Keratinocyte (primary cell): ENCODE results near the gene IL11. TPM values are rescaled to one million over a fixed set of nuclear protein-coding genes. Genes with fewer than 3 reads are reported as not detected.

Experiments
- DNase-seq: peaks from one replicate; pipeline ENCODE4 v3.0.0-alpha.2; 2011; ENCODE audit warnings: low read depth, missing footprints, low spot score
- FAIRE-seq: peaks from 2 replicates; lab custom pipeline; 2011; peaks lifted over from hg19 to GRCh38; lab: Jason Lieb, UNC
- H2AFZ ChIP-seq: 2 replicates; pipeline ENCODE4 v1.6.0; 2012; ENCODE audit warnings: low read length, control low read depth, inconsistent platforms; ENCODE audit not compliant: control insufficient read depth
- H3K27ac ChIP-seq: 2 replicates; pipeline ENCODE4 v1.5.1; 2011; ENCODE audit warnings: low read length; ENCODE audit not compliant: control insufficient read depth, insufficient read depth
- H3K27me3 ChIP-seq: 3 replicates; pipeline ENCODE4 v1.6.0; 2011; ENCODE audit warnings: low read length; ENCODE audit not compliant: control insufficient read depth, insufficient read depth; ENCODE audit errors: extremely low read depth
- H3K36me3 ChIP-seq, 2 experiments: 2 replicates in 1 of 2; 3 replicates in 1 of 2; pipeline ENCODE4 v1.5.1; 2011; ENCODE audit warnings: low read length in 2 of 2, mild to moderate bottlenecking in 1 of 2; ENCODE audit not compliant: control insufficient read depth in 2 of 2, insufficient read depth in 2 of 2; ENCODE audit errors: extremely low read depth in 1 of 2
- H3K4me1 ChIP-seq: 3 replicates; pipeline ENCODE4 v1.5.1; 2011; ENCODE audit warnings: low read length; ENCODE audit not compliant: control insufficient read depth, insufficient read depth; ENCODE audit errors: extremely low read depth
- H3K4me2 ChIP-seq: 3 replicates; pipeline ENCODE4 v1.6.0; 2011; ENCODE audit warnings: low read depth, low read length; ENCODE audit not compliant: control insufficient read depth, insufficient read depth; ENCODE audit errors: extremely low read depth
- H3K4me3 ChIP-seq, 3 experiments: fragments of 200-600 bp in 1 of 3; sonication (generic) in 1 of 3; 2 replicates in 2 of 3; 3 replicates in 1 of 3; pipeline ENCODE4 v1.5.1; 2011 to 2016; ENCODE audit warnings: low read length in 3 of 3, mild to moderate bottlenecking in 3 of 3, control low read depth in 2 of 3, inconsistent platforms in 1 of 3, low read depth in 1 of 3, mixed read lengths in 1 of 3, mixed run types in 1 of 3, moderate library complexity in 1 of 3; ENCODE audit not compliant: control insufficient read depth in 2 of 3, insufficient read depth in 2 of 3; ENCODE audit errors: extremely low read depth in 1 of 3
- H3K79me2 ChIP-seq: 2 replicates; pipeline ENCODE4 v1.6.0; 2012; ENCODE audit warnings: low read length; ENCODE audit not compliant: control insufficient read depth, insufficient read depth
- H3K9ac ChIP-seq: 3 replicates; pipeline ENCODE4 v1.6.0; 2011; ENCODE audit warnings: low read length; ENCODE audit not compliant: control insufficient read depth, insufficient read depth; ENCODE audit errors: extremely low read depth
- H3K9me1 ChIP-seq: 3 replicates; pipeline ENCODE4 v1.6.0; 2011; ENCODE audit warnings: low read length; ENCODE audit not compliant: control insufficient read depth, insufficient read depth; ENCODE audit errors: extremely low read depth
- H3K9me3 ChIP-seq: 2 replicates; pipeline ENCODE4 v1.5.1; 2012; ENCODE audit warnings: low read depth, low read length; ENCODE audit not compliant: control insufficient read depth
- H4K20me1 ChIP-seq: 3 replicates; pipeline ENCODE4 v1.6.0; 2011; ENCODE audit warnings: low read length; ENCODE audit not compliant: control insufficient read depth, insufficient read depth; ENCODE audit errors: extremely low read depth
- CTCF ChIP-seq, 3 experiments: IDR thresholded peaks in 1 of 3; conservative IDR thresholded peaks in 1 of 3; optimal IDR thresholded peaks in 1 of 3; 2 replicates in 2 of 3; 3 replicates in 1 of 3; pipeline versions ENCODE3 to v1.5.1; 2011; ENCODE audit warnings: low read length in 3 of 3, mild to moderate bottlenecking in 3 of 3, moderate library complexity in 2 of 3, control low read depth in 1 of 3, inconsistent platforms in 1 of 3; ENCODE audit not compliant: insufficient read depth in 2 of 3; ENCODE audit errors: extremely low read depth in 1 of 3
- EZH2 ChIP-seq: IDR thresholded peaks from one replicate; pipeline ENCODE4 v1.6.1; 2012; ENCODE audit warnings: inconsistent platforms, mild to moderate bottlenecking, low read length, moderate library complexity
- dilution Hi-C: fragments of 300-500 bp; cut with MboI; formaldehyde crosslinking; loops from one replicate; pipeline ENCODE4 v1.7.0; 2020; ENCODE audit warnings: low sequenced_read_pairs; ENCODE audit not compliant: extremely low pct_ligation_motif_present
- polyA plus RNA-seq, 5 experiments: library from polyadenylated mRNA; depleted of rRNA in 3 of 5; stranded (reverse) in 3 of 5; stranded (forward) in 1 of 5; unstranded in 1 of 5; fragments of >200 nt; gene quantifications; 1 replicate in 1 of 5; 2 replicates in 3 of 5; 3 replicates in 1 of 5; pipeline versions ENCODE4 v1.2.1 to v1.2.3, GENCODE V29; 2011 to 2012; ENCODE audit warnings: missing spikeins in 2 of 5, low read depth in 1 of 5, low replicate concordance in 1 of 5

Gene IL11
- polyA plus RNA-seq, 1 donor (not counting 4 experiments of a cell fraction or from before 2014, with no cell fraction given): 2.2 TPM

- FAIRE-seq: no peak
- Histone ChIP-seq H3K36me3 (peaks cover 35% of the 10 kb centered on the region in 2 experiments), H3K79me2 (peaks cover 48% of the 10 kb centered on the region), H3K9me3 (no peaks in the 10 kb centered on the region), H2AFZ (no peak overlapping the region), H3K27me3 (no peaks in the 10 kb centered on the region), H3K4me1 (peaks cover 25% of the 10 kb centered on the region), H3K9me1 (peaks cover 12% of the 10 kb centered on the region), H3K9ac (peak overlapping the region; percentile 92), H3K4me2 (peak overlapping the region; percentile 93), H3K27ac (peak overlapping the region; percentile 95), H4K20me1 (peaks cover 44% of the 10 kb centered on the region), H3K4me3 (peak overlapping the region; percentile 76 to 97 (median 94))
- no peak for TF ChIP-seq CTCF (optimal IDR thresholded peaks at IDR 0.05 in 1 of 3, IDR thresholded peaks at IDR 0.05 in 1 of 3, conservative IDR thresholded peaks at IDR 0.05 in 1 of 3; ENCODE audit: extremely low read depth in 1 of 3, insufficient read depth in 2 of 3, low read length in 3 of 3)
- TF ChIP-seq EZH2: no peak
- dilution Hi-C loops: no loop called here
- no peak for DNase-seq
These were observed 16.3 kb upstream of the IL11 start for GRCh38 chr19:55386493-55386971.

GRCh38 chr19:55385724-55386492, 15.6 kb upstream of the IL11 start, which contains the start of gene RPL28:
RPL28 (plus strand) TSS chr19:55385932; CDS start chr19:55386358, 426 bp downstream.
- peak within 1 kb of the TSS; percentile 95 for H3K27ac ChIP-seq
- dilution Hi-C loops: no loop called here
- no peaks in the 10 kb centered on the region for H3K27me3 ChIP-seq
- H4K20me1 ChIP-seq: peaks cover 38% of the 10 kb centered on the region
- H3K79me2 ChIP-seq: peaks cover 48% of the 10 kb centered on the region
- peak; percentile 72 for FAIRE-seq
- H2AFZ ChIP-seq: peak within 1 kb of the TSS; percentile 98
- peaks cover 25% of the 10 kb centered on the region for H3K4me1 ChIP-seq
- peak in 1 of 3 experiments; percentile 14 for TF ChIP-seq CTCF (optimal IDR thresholded peaks at IDR 0.05 in 1 of 3, IDR thresholded peaks at IDR 0.05 in 1 of 3, conservative IDR thresholded peaks at IDR 0.05 in 1 of 3; ENCODE audit: extremely low read depth in 1 of 3, insufficient read depth in 2 of 3, low read length in 3 of 3)
- no peak for TF ChIP-seq EZH2
- no peaks in the 10 kb centered on the region for H3K9me3 ChIP-seq
- peak within 1 kb of the TSS; percentile 92 for H3K9ac ChIP-seq
- peaks cover 34 to 35% of the 10 kb centered on the region in 2 experiments for H3K36me3 ChIP-seq
- DNase-seq: peak; percentile 77
- H3K4me3 ChIP-seq: peak within 1 kb of the TSS; percentile 76 to 97 (median 94)
- H3K9me1 ChIP-seq: peaks cover 12% of the 10 kb centered on the region
- peak within 1 kb of the TSS; percentile 93 for H3K4me2 ChIP-seq
